Measurements from ENCODE around the gene CAPZA3. TPM values are rescaled to one million over a fixed set of nuclear protein-coding genes. Genes with fewer than 3 reads are reported as not detected.

Gene CAPZA3
- total RNA-seq, 2 experiments from 2014 or later: not detected

Other genes with a start within 250 kb of the CAPZA3 start
- not detected for gene PLCZ1, start 107 bp upstream of the CAPZA3 start, total RNA-seq

All from CD8-positive, alpha-beta T cell (primary cell).